Measurements from ENCODE around the gene BRICD5. TPM values are rescaled to one million over a fixed set of nuclear protein-coding genes. Genes with fewer than 3 reads are reported as not detected.

The BRICD5 gene
- total RNA-seq, 2 experiments from 2014 or later = 10.3 to 12.5 TPM

DNA sequence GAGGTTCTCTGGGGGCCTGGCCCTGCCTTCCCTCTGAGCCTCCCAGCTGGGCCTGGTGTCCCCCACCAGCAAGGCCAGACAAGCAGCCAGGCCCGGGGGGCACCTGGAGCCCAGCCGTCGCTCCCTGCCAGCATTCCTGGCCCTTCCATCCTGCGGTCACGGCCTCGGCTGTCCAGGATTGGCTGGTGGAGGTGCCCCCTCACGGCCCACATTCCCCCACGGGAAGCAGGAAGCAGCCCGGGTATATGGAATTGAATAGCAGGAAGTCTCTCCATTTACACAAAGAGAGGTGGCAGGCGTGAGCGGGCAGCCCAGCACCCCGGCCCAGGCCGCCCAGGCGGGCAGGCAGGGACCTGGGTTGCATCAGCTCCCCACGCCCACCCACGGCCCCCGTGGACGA, 40.6 kb downstream of the BRICD5 start:
- POLR2A ChIA-PET = no interaction called here
- H3K4me1 Mint-ChIP-seq = no peaks in the 10 kb centered on the region

DNA sequence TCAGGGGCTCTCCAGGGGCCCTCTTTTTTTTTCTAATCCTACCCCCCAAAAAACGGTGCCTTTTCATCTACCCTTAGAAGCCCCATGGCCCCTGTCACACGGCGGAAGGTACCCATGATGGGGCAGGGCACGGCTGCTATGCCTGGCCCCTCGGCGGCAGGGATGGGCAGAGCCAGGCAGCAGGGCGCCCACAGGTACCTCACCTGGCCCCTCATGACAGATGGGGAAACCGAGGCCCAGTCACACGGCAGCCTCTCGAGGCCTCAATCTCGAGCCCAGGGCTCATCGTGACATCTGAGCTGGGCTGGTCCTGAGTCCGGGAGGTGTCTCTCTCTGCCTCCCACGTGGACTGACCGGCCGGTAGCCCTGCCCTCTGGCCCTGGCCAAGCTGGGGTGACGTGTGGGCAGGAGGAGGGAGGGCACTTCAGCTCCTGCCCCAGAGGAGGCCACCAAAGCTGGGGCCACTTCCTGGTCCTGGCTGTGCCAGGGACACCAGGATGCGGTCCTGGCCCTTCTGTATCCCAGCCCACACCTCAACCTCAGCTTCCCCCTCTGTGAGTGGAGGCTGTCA, 43.5 kb downstream of the BRICD5 start:
- POLR2A ChIA-PET = interaction anchor here (0.9 to 2.5 kb wide), 2 partner anchors 12 to 27 kb away, joined by 3 to 15 read pairs; partner anchors contain the start of gene TRAF7
- no peak overlapping the region for H3K27ac Mint-ChIP-seq
- peaks cover 19% of the 10 kb centered on the region for H3K36me3 Mint-ChIP-seq (ENCODE audit: low read depth)
- H3K4me3 Mint-ChIP-seq = no peak overlapping the region
- H3K9me3 Mint-ChIP-seq = no peaks in the 10 kb centered on the region
- CTCF ChIA-PET = no interaction called here
- peaks cover 2% of the 10 kb centered on the region for H3K4me1 Mint-ChIP-seq
- no peak for DNase-seq
- no peaks in the 10 kb centered on the region for H3K27me3 Mint-ChIP-seq

More for the DNA sequence above, 40.6 kb downstream of the BRICD5 start:
- Mint-ChIP-seq H3K27me3 (no peaks in the 10 kb centered on the region), H3K4me3 (no peak overlapping the region), H3K27ac (no peak overlapping the region), H3K9me3 (no peaks in the 10 kb centered on the region), H3K36me3 (ENCODE audit: low read depth) (peaks cover 23% of the 10 kb centered on the region)
- CTCF ChIA-PET = no interaction called here
- DNase-seq = no peak

DNA sequence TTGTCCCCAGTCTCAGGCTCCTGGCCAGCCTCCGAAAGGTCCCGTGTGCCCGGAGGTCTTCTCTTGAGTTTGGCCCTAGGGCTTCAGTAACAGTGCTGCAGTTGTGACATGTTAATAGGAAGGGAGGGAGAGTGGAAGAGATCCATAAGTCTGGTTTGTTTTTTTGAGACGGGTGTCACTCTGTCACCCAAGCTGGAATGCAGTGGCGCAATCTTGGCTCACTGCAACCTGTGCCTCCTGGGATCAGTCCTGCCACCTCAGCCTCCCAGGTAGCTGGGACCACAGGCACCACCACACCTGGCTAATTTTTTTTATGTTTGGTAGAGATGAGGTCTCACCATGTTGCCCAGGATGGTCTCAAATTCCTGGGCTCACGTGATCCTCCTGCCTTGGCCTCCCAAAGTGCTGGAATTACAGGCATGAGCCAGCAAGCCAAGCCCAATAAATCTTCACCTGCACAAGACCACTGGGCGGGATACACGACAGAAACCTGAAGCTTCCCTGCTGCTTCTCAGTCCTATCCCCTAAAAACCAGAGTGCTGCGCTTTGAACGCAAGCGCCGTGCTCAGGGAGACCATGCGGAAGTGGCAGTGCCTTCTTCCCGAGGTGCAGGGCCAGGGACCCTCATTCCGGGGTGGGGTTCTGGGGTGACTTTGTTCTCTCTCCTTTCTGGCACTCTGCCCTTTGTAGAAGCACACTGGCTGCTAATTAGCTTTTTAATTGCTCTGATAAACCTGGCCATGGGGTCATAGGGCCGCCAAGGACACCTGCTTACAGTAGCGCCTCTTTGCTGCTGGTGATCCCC, 44.2 kb downstream of the BRICD5 start:
- ChIA-PET CTCF (no interaction called here), POLR2A (interaction anchor here (2.5 kb wide), 1 partner anchor 12 kb away, joined by 15 read pairs; the partner anchor contains the start of gene TRAF7)
- Mint-ChIP-seq H3K9me3 (no peaks in the 10 kb centered on the region), H3K27me3 (no peaks in the 10 kb centered on the region), H3K36me3 (ENCODE audit: low read depth) (peaks cover 20% of the 10 kb centered on the region), H3K27ac (no peak overlapping the region), H3K4me3 (no peak overlapping the region), H3K4me1 (peaks cover 2% of the 10 kb centered on the region)
- no peak for DNase-seq

DNA sequence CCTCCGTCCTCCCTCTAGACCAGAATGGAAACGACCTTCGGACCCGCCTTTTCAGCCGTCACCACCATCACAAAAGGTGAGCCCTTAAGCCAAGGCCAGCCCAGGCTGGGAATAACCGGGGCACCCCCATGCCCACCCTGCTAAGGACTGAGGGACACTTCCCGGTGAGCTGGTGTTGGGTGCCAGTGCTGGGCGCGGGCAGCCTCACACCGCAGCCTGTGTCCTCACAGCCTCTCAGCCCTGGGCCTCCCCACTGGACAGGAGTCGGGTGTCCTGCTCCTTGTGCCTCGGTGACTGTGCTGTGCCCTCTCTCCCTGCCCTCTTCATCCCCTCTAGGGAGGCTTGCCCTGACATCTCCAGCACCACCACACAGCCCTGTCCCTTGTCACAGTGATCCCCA, 44.8 kb downstream of the BRICD5 start:
- Mint-ChIP-seq H3K27me3 (no peaks in the 10 kb centered on the region), H3K4me3 (no peak overlapping the region), H3K27ac (no peak overlapping the region), H3K36me3 (ENCODE audit: low read depth) (peaks cover 20% of the 10 kb centered on the region), H3K9me3 (no peaks in the 10 kb centered on the region), H3K4me1 (peaks cover 2% of the 10 kb centered on the region)
- ChIA-PET CTCF (no interaction called here), POLR2A (interaction anchor here (2.5 kb wide), 1 partner anchor 11 kb away, joined by 15 read pairs; the partner anchor contains the start of gene TRAF7)
- no peak for DNase-seq

DNA sequence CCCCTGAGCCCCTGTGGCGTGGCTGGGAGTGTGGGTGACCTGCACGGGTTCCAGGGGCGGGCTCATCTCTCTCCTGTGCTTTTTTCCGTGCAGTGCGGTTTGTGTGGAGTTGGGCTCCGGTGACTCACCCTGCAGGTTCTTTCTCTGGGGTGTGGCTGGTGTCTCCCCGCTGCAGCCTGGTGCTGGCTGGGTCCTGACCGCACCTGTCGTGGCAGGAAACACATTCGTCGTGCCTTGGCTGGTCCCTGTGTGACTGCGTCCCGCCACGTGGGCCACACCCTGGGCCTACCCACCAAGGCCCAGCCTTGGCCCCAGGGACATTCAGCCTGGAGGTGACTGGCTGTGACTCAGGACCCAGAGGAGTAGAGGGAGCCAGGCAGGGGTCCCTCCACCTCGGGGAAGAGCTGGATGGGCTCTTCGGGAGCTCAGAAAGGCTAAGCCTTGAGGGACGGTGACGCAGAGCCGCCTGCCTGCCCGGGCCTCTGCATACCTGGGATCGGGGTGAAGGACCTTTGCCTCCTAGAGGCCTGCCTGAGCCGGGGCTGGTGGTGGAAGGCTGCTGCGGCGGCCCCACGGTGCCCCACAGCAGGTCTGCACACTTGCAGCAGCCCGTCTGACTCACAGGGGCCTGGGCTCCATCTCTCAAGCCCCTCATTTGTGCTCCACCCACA, 47.3 kb downstream of the BRICD5 start:
- POLR2A ChIA-PET = no interaction called here
- Mint-ChIP-seq H3K36me3 (ENCODE audit: low read depth) (peaks cover 20% of the 10 kb centered on the region), H3K9me3 (no peaks in the 10 kb centered on the region), H3K4me1 (peaks cover 5% of the 10 kb centered on the region), H3K27ac (peak overlapping the region; percentile 56), H3K27me3 (no peaks in the 10 kb centered on the region), H3K4me3 (no peak overlapping the region)
- CTCF ChIA-PET = interaction anchor here (0.7 kb wide), 1 partner anchor 8 kb away, joined by 3 read pairs; the partner anchor contains the start of gene TRAF7
- peak; percentile 37 for DNase-seq

DNA sequence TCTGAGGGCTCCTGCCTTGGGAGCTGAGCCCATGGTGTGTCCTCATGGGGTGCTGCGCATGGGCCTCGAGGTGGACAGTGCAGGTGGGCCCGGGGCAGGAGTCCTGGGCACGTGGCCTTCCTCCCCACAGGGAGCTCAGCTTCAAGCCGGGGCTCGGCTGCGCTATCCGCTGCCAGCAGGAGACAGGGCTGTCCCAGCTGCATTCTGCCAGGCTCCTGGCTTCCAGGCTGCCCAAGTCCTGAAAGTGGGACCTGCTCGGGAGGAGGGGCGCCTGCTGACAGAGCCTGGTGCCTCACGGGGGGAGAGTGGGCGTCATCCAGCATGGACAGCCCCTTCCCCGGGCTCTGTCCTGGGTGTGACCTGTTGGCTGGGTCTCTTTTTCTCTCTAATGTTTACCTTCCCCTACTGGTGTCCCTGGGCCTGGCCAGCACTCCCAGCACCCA, 48.0 kb downstream of the BRICD5 start:
- H3K36me3 Mint-ChIP-seq (ENCODE audit: low read depth) = peaks cover 17% of the 10 kb centered on the region
- DNase-seq = no peak
- H3K27me3 Mint-ChIP-seq = no peaks in the 10 kb centered on the region
- H3K27ac Mint-ChIP-seq = no peak overlapping the region
- ChIA-PET CTCF (no interaction called here), POLR2A (interaction anchor here (0.6 kb wide), 1 partner anchor 282 kb away, joined by 3 read pairs; no protein-coding TSS in a partner anchor)
- H3K4me3 Mint-ChIP-seq = no peak overlapping the region
- no peaks in the 10 kb centered on the region for H3K9me3 Mint-ChIP-seq
- peaks cover 7% of the 10 kb centered on the region for H3K4me1 Mint-ChIP-seq

DNA sequence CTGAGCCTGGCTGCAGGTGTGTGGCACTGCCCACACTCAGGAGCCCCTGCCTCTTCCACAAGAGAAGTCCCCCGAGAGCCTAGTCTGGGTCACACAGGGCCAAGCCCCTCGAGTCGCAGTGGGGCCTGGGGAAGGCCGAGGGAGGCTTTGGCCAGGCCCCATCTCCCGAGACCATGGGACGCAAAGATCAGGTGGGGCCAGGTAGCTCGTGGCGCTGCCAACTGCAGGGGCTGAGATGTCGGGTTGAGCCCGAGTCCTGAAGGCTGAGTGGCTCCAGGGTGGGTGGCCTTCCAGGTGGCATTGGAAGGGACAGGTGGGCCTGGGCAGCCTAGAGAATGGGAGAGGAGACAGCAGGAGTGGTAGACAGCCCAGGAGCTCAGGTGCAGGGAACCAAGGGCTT, 48.8 kb downstream of the BRICD5 start:
- Mint-ChIP-seq H3K27ac (no peak overlapping the region), H3K27me3 (no peaks in the 10 kb centered on the region), H3K4me3 (no peak overlapping the region), H3K9me3 (no peaks in the 10 kb centered on the region), H3K4me1 (peaks cover 15% of the 10 kb centered on the region), H3K36me3 (ENCODE audit: low read depth) (peaks cover 17% of the 10 kb centered on the region)
- POLR2A ChIA-PET = no interaction called here
- CTCF ChIA-PET = no interaction called here
- DNase-seq = no peak

DNA sequence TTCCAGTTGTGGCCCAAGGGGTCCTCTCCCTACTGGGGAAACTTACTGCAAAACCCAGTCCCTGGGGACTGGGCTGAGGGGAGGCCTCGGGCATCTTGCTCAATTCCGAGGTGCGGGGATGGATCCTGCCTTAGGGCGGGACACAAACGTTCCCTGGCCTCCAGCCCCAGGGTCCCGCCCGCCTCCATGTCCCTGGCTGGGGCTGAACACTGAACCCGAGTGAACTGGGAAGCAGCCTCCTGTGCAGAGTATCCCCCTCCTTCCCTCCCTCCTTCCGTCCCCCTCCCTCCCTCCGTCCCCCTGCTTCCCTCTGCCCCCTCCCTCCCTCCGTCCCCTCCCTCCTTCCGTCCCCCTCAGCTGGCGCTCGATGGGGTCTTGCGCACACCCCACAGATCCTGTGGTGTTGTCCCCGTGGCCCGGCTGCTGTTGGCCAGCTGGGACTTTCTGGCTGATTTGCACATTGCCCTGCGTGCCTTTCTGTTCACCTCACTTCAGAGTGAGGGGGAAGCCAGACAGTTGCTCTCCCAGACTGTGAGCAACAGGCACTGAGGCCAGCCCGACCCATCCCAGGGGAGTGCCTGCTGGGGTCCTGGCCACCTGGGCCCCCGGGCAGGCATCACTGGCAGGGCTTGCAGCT, 49.6 kb downstream of the BRICD5 start:
- Mint-ChIP-seq H3K4me1 (peaks cover 23% of the 10 kb centered on the region), H3K27me3 (no peaks in the 10 kb centered on the region)

More for the DNA sequence above, 49.6 kb downstream of the BRICD5 start:
- Mint-ChIP-seq H3K4me3 (no peak overlapping the region), H3K9me3 (no peaks in the 10 kb centered on the region), H3K27ac (no peak overlapping the region), H3K36me3 (ENCODE audit: low read depth) (peaks cover 19% of the 10 kb centered on the region)
- DNase-seq = no peak
- CTCF ChIA-PET = no interaction called here
- POLR2A ChIA-PET = no interaction called here

Other genes with a start within 250 kb of the BRICD5 start
- 1,000 to 10,000 TPM; 2,364 to 2,405 TPM for gene RPS2, start 246.0 kb downstream of the BRICD5 start, total RNA-seq
- not detected for gene RNF151, start 244.0 kb downstream of the BRICD5 start, total RNA-seq
- 10 to 100 TPM; 27.7 to 28.7 TPM for gene TBL3, start 238.8 kb downstream of the BRICD5 start, total RNA-seq
- gene NOXO1, start 229.4 kb downstream of the BRICD5 start, total RNA-seq = under 1 TPM in 1 of 2 experiments, not detected in 1; 0.23 TPM
- gene GFER, start 226.7 kb downstream of the BRICD5 start, total RNA-seq = 10 to 100 TPM; 29.1 to 32.0 TPM
- gene SYNGR3, start 220.9 kb downstream of the BRICD5 start, total RNA-seq = 10 to 100 TPM; 12.3 to 12.6 TPM
- 10 to 100 TPM; 52.1 to 53.6 TPM for gene ZNF598, start 201.0 kb downstream of the BRICD5 start, total RNA-seq
- under 1 TPM; 0.48 to 0.65 TPM for gene NPW, start 191.1 kb downstream of the BRICD5 start, total RNA-seq
- gene NHERF2, start 184.0 kb downstream of the BRICD5 start, total RNA-seq = under 1 TPM; 0.85 to 0.96 TPM
- 10 to 100 TPM; 22.5 to 24.5 TPM for gene NTHL1, start 163.0 kb downstream of the BRICD5 start, total RNA-seq
- 10 to 100 TPM; 88.4 to 90.1 TPM for gene TSC2, start 162.9 kb downstream of the BRICD5 start, total RNA-seq
- 10 to 100 TPM; 60.5 to 69.6 TPM for gene PKD1, start 75.0 kb downstream of the BRICD5 start, total RNA-seq
- 1 to 10 TPM in 1 of 2 experiments, under 1 TPM in 1; 0.83 to 1.1 TPM for gene RAB26, start 62.2 kb downstream of the BRICD5 start, total RNA-seq
- 10 to 100 TPM; 57.3 to 60.3 TPM for gene TRAF7, start 55.1 kb downstream of the BRICD5 start, total RNA-seq
- 1 to 10 TPM in 1 of 2 experiments, under 1 TPM in 1; 0.18 to 1.4 TPM for gene CASKIN1, start 14.3 kb downstream of the BRICD5 start, total RNA-seq
- gene MLST8, start 5.4 kb downstream of the BRICD5 start, total RNA-seq = 10 to 100 TPM; 32.6 to 33.7 TPM
- 10 to 100 TPM; 17.9 to 19.2 TPM for gene PGP, start 4.0 kb upstream of the BRICD5 start, total RNA-seq
- gene E4F1, start 12.7 kb upstream of the BRICD5 start, total RNA-seq = 10 to 100 TPM; 26.3 to 29.4 TPM
- 1 to 10 TPM; 2.0 to 2.3 TPM for gene DNASE1L2, start 25.6 kb upstream of the BRICD5 start, total RNA-seq
- 10 to 100 TPM; 43.0 to 44.8 TPM for gene ECI1, start 40.7 kb upstream of the BRICD5 start, total RNA-seq
- gene RNPS1, start 57.3 kb upstream of the BRICD5 start, total RNA-seq = 100 to 1,000 TPM; 218 to 222 TPM
- 1 to 10 TPM; 8.3 to 8.7 TPM for gene ABCA3, start 129.9 kb upstream of the BRICD5 start, total RNA-seq
- 10 to 100 TPM; 74.5 to 75.8 TPM for gene CCNF, start 218.6 kb upstream of the BRICD5 start, total RNA-seq
- gene TEDC2, start 249.2 kb upstream of the BRICD5 start, total RNA-seq = 10 to 100 TPM; 12.5 to 13.9 TPM